ENCODE measurements around the gene FBRS. TPM values are rescaled to one million over a fixed set of nuclear protein-coding genes. Genes with fewer than 3 reads are reported as not detected.

The FBRS gene
- total and polyA plus RNA-seq, 10 of the 15 experiments (the other 5 are each of a cell fraction or from before 2014, with no cell fraction given) = 0.45 to 87.6 (median 14.6) TPM

- TF ChIP-seq GATAD2B (conservative IDR thresholded peaks at IDR 0.05; ENCODE audit: low read depth) (peak; percentile 71; the same call in 1 of the 2 replicates), SP1 (IDR thresholded peaks at IDR 0.05; ENCODE audit: low read depth, low read length) (no peak), TAF1 (IDR thresholded peaks at IDR 0.05; ENCODE audit: borderline replicate concordance, low read depth, low read length) (peak; percentile 86; the same call in 1 of the 2 replicates), PRDM15 (CRISPR knock-in tag; IDR thresholded peaks at IDR 0.05) (no peak), TCF3 (IDR thresholded peaks at IDR 0.05; ENCODE audit: borderline replicate concordance, insufficient read depth, low read depth, low read length) (peak; percentile 75; the same call in 1 of the 2 replicates), STAT1 (conservative IDR thresholded peaks at IDR 0.05) (peak; percentile 96), MYC (IDR thresholded peaks at IDR 0.05; ENCODE audit: insufficient read depth, insufficient read length, insufficient replicate concordance, low read length, severe bottlenecking) (no peak), LARP7 (IDR thresholded peaks at IDR 0.05) (peak; percentile 87), NR2F1 (conservative IDR thresholded peaks at IDR 0.05) (no peak; the same call in 1 of the 2 replicates), TARDBP (IDR thresholded peaks at IDR 0.05; ENCODE audit: borderline replicate concordance) (peak; percentile 73; the same call in 1 of the 2 replicates), PAX5 (IDR thresholded peaks at IDR 0.05; ENCODE audit: borderline replicate concordance, low read depth, low read length) (peak; percentile 42; the same call in 1 of the 2 replicates), E4F1 (IDR thresholded peaks at IDR 0.05; ENCODE audit: borderline replicate concordance, partially characterized antibody) (peak; percentile 39), NRF1 (conservative IDR thresholded peaks at IDR 0.05; ENCODE audit: low read depth, low read length) (peak; percentile 54), IKZF1 (conservative IDR thresholded peaks at IDR 0.05) (peak; percentile 90), ZZZ3 (IDR thresholded peaks at IDR 0.05; ENCODE audit: control insufficient read depth, insufficient read length, low read depth) (no peak), POLR2AphosphoS5 (IDR thresholded peaks at IDR 0.05; ENCODE audit: low read length) (peak; percentile 90), PBX3 (IDR thresholded peaks at IDR 0.05; ENCODE audit: insufficient replicate concordance, low read depth, low read length) (no peak), TBL1XR1 (IDR thresholded peaks at IDR 0.05; ENCODE audit: low read depth, low read length) (no peak; the same call in 1 of the 2 replicates)
Measured at GRCh38 chr16:30698139-30698815, 40.0 kb downstream of the FBRS start (continued).
